H1 (cell line): ENCODE data around the gene HTATSF1. TPM values are rescaled to one million over a fixed set of nuclear protein-coding genes. Genes with fewer than 3 reads are reported as not detected.

Source experiments
- CTCF ChIA-PET: fragments of 300-600 bp; sonication (Branson Sonifier 250); formaldehyde crosslinking; loops from one replicate; lab custom pipeline; 2021; ENCODE audit not compliant: partially characterized antibody; lab: Charles Lee
- POLR2A ChIA-PET: fragments of 300-600 bp; sonication (Branson Sonifier 250); formaldehyde crosslinking; loops from one replicate; lab custom pipeline; 2021; ENCODE audit warnings: inconsistent platforms; ENCODE audit not compliant: partially characterized antibody; lab: Charles Lee
- DNase-seq, 2 experiments: peaks; one replicate each; pipeline versions ENCODE4 v3.0.0 to v3.0.0-alpha.2; 2010 to 2022; ENCODE audit warnings: low spot score in 2 of 2, low read depth in 1 of 2, mixed read lengths in 1 of 2
- FAIRE-seq: peaks from 2 replicates; lab custom pipeline; 2011; peaks lifted over from hg19 to GRCh38; lab: Jason Lieb, UNC
- H2AFZ ChIP-seq: 2 replicates; pipeline ENCODE4 v1.8.1; 2012; ENCODE audit warnings: low read length, inconsistent platforms
- H2AK5ac ChIP-seq: 2 replicates; pipeline ENCODE4 v1.6.1; 2013; ENCODE audit warnings: low read depth, low read length
- H2BK120ac ChIP-seq: replicated peaks from 2 replicates; pipeline ENCODE3; 2013; ENCODE audit warnings: low read depth, low read length, inconsistent platforms
- H2BK12ac ChIP-seq: 2 replicates; pipeline ENCODE4 v1.6.1; 2013; ENCODE audit warnings: low read depth, low read length
- H2BK15ac ChIP-seq: 2 replicates; pipeline ENCODE4 v1.6.1; 2013; ENCODE audit warnings: low read length
- H2BK20ac ChIP-seq: 2 replicates; pipeline ENCODE4 v1.6.1; 2013; ENCODE audit warnings: low read length
- H2BK5ac ChIP-seq: 2 replicates; pipeline ENCODE4 v1.6.1; 2013; ENCODE audit warnings: low read depth, low read length
- H3K14ac ChIP-seq: 2 replicates; pipeline ENCODE4 v1.6.1; 2013; ENCODE audit warnings: inconsistent platforms; ENCODE audit not compliant: insufficient read length
- H3K18ac ChIP-seq: 2 replicates; pipeline ENCODE4 v1.6.1; 2013; ENCODE audit warnings: low read length; ENCODE audit errors: extremely low read depth
- H3K23ac ChIP-seq: 2 replicates; pipeline ENCODE4 v1.6.1; 2013; ENCODE audit warnings: inconsistent platforms; ENCODE audit not compliant: insufficient read length
- H3K23me2 ChIP-seq: 2 replicates; pipeline ENCODE4 v1.6.1; 2013; ENCODE audit warnings: low read depth, low read length
- H3K27ac ChIP-seq: 2 replicates; pipeline ENCODE4 v1.6.1; 2011; ENCODE audit warnings: low read depth, low read length, inconsistent platforms
- H3K27me3 ChIP-seq, 4 experiments: replicated peaks in 1 of 4; 1 replicate in 1 of 4; 2 replicates in 3 of 4; pipeline versions ENCODE4 v1.6.1 to v1.8.1; 2011 to 2013; ENCODE audit warnings: low read length in 3 of 4, mild to moderate bottlenecking in 3 of 4, inconsistent platforms in 2 of 4, mixed read lengths in 2 of 4, moderate library complexity in 1 of 4; ENCODE audit not compliant: control insufficient read depth in 3 of 4, insufficient read depth in 3 of 4; ENCODE audit errors: extremely low read depth in 1 of 4
- H3K36me3 ChIP-seq, 4 experiments: 2 replicates each; pipeline versions ENCODE4 v1.6.1 to v1.8.1; 2011 to 2013; ENCODE audit warnings: mild to moderate bottlenecking in 4 of 4, low read length in 3 of 4, moderate library complexity in 2 of 4, control low read depth in 1 of 4, inconsistent platforms in 1 of 4; ENCODE audit not compliant: insufficient read depth in 4 of 4, control insufficient read depth in 2 of 4
- H3K4ac ChIP-seq: replicated peaks from 2 replicates; pipeline ENCODE3; 2013; ENCODE audit warnings: low read length, low read depth, mixed read lengths, inconsistent platforms; ENCODE audit not compliant: insufficient read length
- H3K4me1 ChIP-seq, 4 experiments: replicated peaks in 1 of 4; 1 replicate in 1 of 4; 2 replicates in 3 of 4; pipeline versions ENCODE4 v1.6.1 to v1.8.1; 2011 to 2013; ENCODE audit warnings: low read length in 3 of 4, inconsistent platforms in 2 of 4, mixed read lengths in 1 of 4; ENCODE audit not compliant: insufficient read depth in 4 of 4, control insufficient read depth in 3 of 4
- H3K4me2 ChIP-seq, 2 experiments: 2 replicates each; pipeline versions ENCODE4 v1.6.1 to v1.8.1; 2011 to 2013; ENCODE audit warnings: low read depth in 2 of 2, low read length in 2 of 2, control low read depth in 1 of 2, inconsistent platforms in 1 of 2, mild to moderate bottlenecking in 1 of 2; ENCODE audit not compliant: insufficient read depth in 1 of 2
- H3K4me3 ChIP-seq, 4 experiments: fragments of 200-600, 300-600 bp in 1 of 4; sonication (generic), shearing (Covaris generic), sonication (Bioruptor Twin) in 1 of 4; 2 replicates each; pipeline versions ENCODE4 v1.5.1 to v1.8.1; 2011 to 2016; ENCODE audit warnings: low read length in 4 of 4, low read depth in 3 of 4, control low read depth in 2 of 4, inconsistent platforms in 2 of 4, mild to moderate bottlenecking in 2 of 4, mixed read lengths in 1 of 4, moderate library complexity in 1 of 4; ENCODE audit not compliant: insufficient read depth in 2 of 4; ENCODE audit errors: extremely low read depth in 1 of 4
- H3K56ac ChIP-seq: replicated peaks from 2 replicates; pipeline ENCODE3; 2013; ENCODE audit warnings: low read depth, mild to moderate bottlenecking, mixed read lengths, low read length, inconsistent platforms; ENCODE audit not compliant: insufficient read length
- H3K79me1 ChIP-seq: 2 replicates; pipeline ENCODE4 v1.6.1; 2013; ENCODE audit warnings: low read depth, low read length, control low read depth
- H3K79me2 ChIP-seq, 2 experiments: 2 replicates each; pipeline versions ENCODE4 v1.6.1 to v1.8.1; 2012 to 2013; ENCODE audit warnings: low read length in 2 of 2, mild to moderate bottlenecking in 2 of 2, inconsistent platforms in 1 of 2; ENCODE audit not compliant: insufficient read depth in 2 of 2, control insufficient read depth in 1 of 2
- H3K9ac ChIP-seq, 4 experiments: replicated peaks in 1 of 4; 1 replicate in 1 of 4; 2 replicates in 3 of 4; pipeline versions ENCODE4 v1.6.1 to v1.8.1; 2011 to 2013; ENCODE audit warnings: low read depth in 3 of 4, low read length in 3 of 4, control low read depth in 2 of 4, mild to moderate bottlenecking in 2 of 4, moderate library complexity in 2 of 4, inconsistent platforms in 1 of 4; ENCODE audit errors: extremely low read depth in 1 of 4
- H3K9me3 ChIP-seq, 2 experiments: 2 replicates each; pipeline versions ENCODE4 v1.6.1 to v1.8.1; 2012 to 2013; ENCODE audit warnings: mild to moderate bottlenecking in 2 of 2, moderate library complexity in 2 of 2, control low read depth in 1 of 2, inconsistent platforms in 1 of 2, low read depth in 1 of 2, low read length in 1 of 2, mixed read lengths in 1 of 2; ENCODE audit not compliant: insufficient read depth in 2 of 2
- H4K20me1 ChIP-seq, 2 experiments: replicated peaks in 1 of 2; 2 replicates each; pipeline versions ENCODE3 to v1.8.1; 2011 to 2013; ENCODE audit warnings: inconsistent platforms in 2 of 2, low read length in 2 of 2, mild to moderate bottlenecking in 1 of 2; ENCODE audit not compliant: insufficient read depth in 2 of 2, control insufficient read depth in 1 of 2
- H4K5ac ChIP-seq: 2 replicates; pipeline ENCODE4 v1.6.1; 2013; ENCODE audit warnings: low read length, low read depth, mixed read lengths, inconsistent platforms; ENCODE audit not compliant: insufficient read length
- H4K8ac ChIP-seq: 2 replicates; pipeline ENCODE4 v1.8.0; 2013; ENCODE audit warnings: mild to moderate bottlenecking, moderate library complexity, low read length, inconsistent platforms; ENCODE audit not compliant: insufficient read depth; ENCODE audit errors: extremely low read depth
- H4K91ac ChIP-seq: replicated peaks from 2 replicates; pipeline ENCODE3; 2013; ENCODE audit warnings: low read length, mixed read lengths, inconsistent platforms; ENCODE audit not compliant: insufficient read length
- BRCA1 ChIP-seq: IDR thresholded peaks from 2 replicates; pipeline ENCODE4 v1.6.1; 2012; ENCODE audit warnings: low read depth, low read length, improper control_type of control experiment
- CBX5 ChIP-seq: fragments of 300-800, 300-1000 bp; sonication (generic); IDR thresholded peaks from 2 replicates; pipeline ENCODE4 v1.7.1; 2016; ENCODE audit warnings: antibody characterized with exemption, low read length, low read depth
- CREB1 ChIP-seq: IDR thresholded peaks from 2 replicates; pipeline ENCODE4 v1.6.1; 2012; ENCODE audit warnings: inconsistent platforms
- CTBP2 ChIP-seq: IDR thresholded peaks from 2 replicates; pipeline ENCODE4 v1.7.0; 2011; ENCODE audit warnings: borderline replicate concordance, mild to moderate bottlenecking, moderate library complexity, mixed read lengths, low read length; ENCODE audit not compliant: insufficient read depth, insufficient read length
- E2F6 ChIP-seq: IDR thresholded peaks from 2 replicates; pipeline ENCODE4 v1.6.1; 2012; ENCODE audit warnings: inconsistent platforms
- EGR1 ChIP-seq: IDR thresholded peaks from 2 replicates; pipeline ENCODE4 v1.6.1; 2011; ENCODE audit warnings: low read depth, low read length, borderline replicate concordance
- GABPA ChIP-seq: IDR thresholded peaks from 2 replicates; pipeline ENCODE4 v1.6.1; 2011; ENCODE audit warnings: mild to moderate bottlenecking, low read length, moderate library complexity, borderline replicate concordance; ENCODE audit not compliant: insufficient read depth
- HDAC2 ChIP-seq, 2 experiments: fragments of 300-600 bp in 1 of 2; sonication (generic) in 1 of 2; IDR thresholded peaks; 2 replicates each; pipeline ENCODE4 v1.6.1; 2011 to 2012; ENCODE audit warnings: low read depth in 2 of 2, low read length in 2 of 2, mild to moderate bottlenecking in 2 of 2, moderate library complexity in 2 of 2, borderline replicate concordance in 1 of 2, inconsistent platforms in 1 of 2
- KDM1A ChIP-seq: fragments of 200-600, 300-600 bp; sonication (generic); IDR thresholded peaks from 2 replicates; pipeline ENCODE4 v1.7.1; 2016; ENCODE audit warnings: mild to moderate bottlenecking, low read length, borderline replicate concordance
- MAFK ChIP-seq: IDR thresholded peaks from 2 replicates; pipeline ENCODE4 v1.6.1; 2012; ENCODE audit warnings: low read depth, mild to moderate bottlenecking, improper control_type of control experiment, low read length
- SIX5 ChIP-seq: IDR thresholded peaks from 2 replicates; pipeline ENCODE4 v1.6.1; 2011; ENCODE audit warnings: mild to moderate bottlenecking, low read depth, low read length
- SUZ12 ChIP-seq: fragments of 200-600 bp; sonication (generic); IDR thresholded peaks from 2 replicates; pipeline ENCODE4 v1.6.1; 2012; ENCODE audit warnings: mild to moderate bottlenecking, inconsistent platforms, low read length, moderate library complexity, mixed read lengths
- WGBS, 2 experiments: shearing (Covaris generic) in 1 of 2; methylation state at CpG; one replicate each; pipeline versions ENCODE4 v1.1.6 to v1.1.7; 2013 to 2015; ENCODE audit warnings: low lambda C conversion rate in 2 of 2, mixed read lengths in 2 of 2, inconsistent platforms in 1 of 2, low coverage in 1 of 2, missing lambda C conversion rate in 1 of 2; ENCODE audit not compliant: insufficient replicate concordance in 2 of 2, insufficient coverage in 1 of 2, insufficient read length in 1 of 2; ENCODE audit errors: extremely low coverage in 1 of 2, missing lambda C conversion rate in 1 of 2; 5-methylcytosine and 5-hydroxymethylcytosine counted together
- polyA plus RNA-seq, 7 experiments: library from polyadenylated mRNA; depleted of rRNA in 3 of 7; stranded (reverse) in 5 of 7; unstranded in 2 of 7; fragments of >200 nt in 5 of 7; fragments of 200-250 nt in 2 of 7; gene quantifications; 1 replicate in 5 of 7; 2 replicates in 1 of 7; 4 replicates in 1 of 7; pipeline versions ENCODE4 v1.2.1 to v1.2.3, GENCODE V29; 2011 to 2013; ENCODE audit warnings: missing spikeins in 2 of 7, mixed read lengths in 2 of 7
- total RNA-seq: library from RNA; stranded (reverse); fragmentation: NEBNext Ultra II Directional; extraction: Animal tissue kit (Norgen Biotek cat#: 25700); gene quantifications from 2 replicates; pipeline ENCODE4 v1.2.1, GENCODE V29; 2021

HTATSF1 gene
- total and polyA plus RNA-seq, 2 of the 8 experiments (the other 6 are each of a cell fraction or from before 2014, with no cell fraction given): 1.2 to 49.3 TPM

- Histone ChIP-seq H3K27ac (no peak overlapping the region), H4K8ac (no peak overlapping the region), H3K56ac (no peak overlapping the region), H2BK120ac (no peak overlapping the region), H3K4me1 (no peaks in the 10 kb centered on the region), H3K4ac (no peak overlapping the region), H4K5ac (no peak overlapping the region), H3K4me3 (no peak overlapping the region), H4K91ac (no peak overlapping the region), H3K23ac (no peak overlapping the region), H2BK15ac (no peak overlapping the region), H3K14ac (no peak overlapping the region), H2AK5ac (no peak overlapping the region), H2BK12ac (no peak overlapping the region), H3K79me1 (no peaks in the 10 kb centered on the region), H3K9me3 (no peaks in the 10 kb centered on the region), H3K79me2 (no peaks in the 10 kb centered on the region), H4K20me1 (no peaks in the 10 kb centered on the region), H3K4me2 (no peak overlapping the region), H2BK5ac (no peak overlapping the region), H3K36me3 (no peaks in the 10 kb centered on the region), H2BK20ac (no peak overlapping the region), H3K18ac (no peak overlapping the region), H2AFZ (no peak overlapping the region), H3K23me2 (no peaks in the 10 kb centered on the region), H3K9ac (no peak overlapping the region), H3K27me3 (no peaks in the 10 kb centered on the region)
- no peak for DNase-seq
- 90% methylated on average over 3 of the region's 4 CpGs; no CpG with 5 or more reads in 1 of the 2 experiments for WGBS, 2 experiments
- POLR2A ChIA-PET: no interaction called here
- CTCF ChIA-PET: no interaction called here
- no peak for FAIRE-seq
- TF ChIP-seq CREB1 (no peak), SUZ12 (no peak), SIX5 (no peak), CBX5 (no peak), EGR1 (no peak), GABPA (no peak), MAFK (no peak), KDM1A (no peak), HDAC2 (IDR thresholded peaks at IDR 0.05; ENCODE audit: borderline replicate concordance in 1 of 2, low read depth in 2 of 2, low read length in 2 of 2) (no peak), E2F6 (no peak), CTBP2 (no peak), BRCA1 (no peak)
Measured at GRCh38 chrX:136473663-136474062, 23.7 kb upstream of the HTATSF1 start.
